ENCODE results near the gene CAST. TPM values are rescaled to one million over a fixed set of nuclear protein-coding genes. Genes with fewer than 3 reads are reported as not detected.

The CAST gene
- total and polyA plus RNA-seq, 9 donors = 61.2 to 276 (median 173) TPM

DNA sequence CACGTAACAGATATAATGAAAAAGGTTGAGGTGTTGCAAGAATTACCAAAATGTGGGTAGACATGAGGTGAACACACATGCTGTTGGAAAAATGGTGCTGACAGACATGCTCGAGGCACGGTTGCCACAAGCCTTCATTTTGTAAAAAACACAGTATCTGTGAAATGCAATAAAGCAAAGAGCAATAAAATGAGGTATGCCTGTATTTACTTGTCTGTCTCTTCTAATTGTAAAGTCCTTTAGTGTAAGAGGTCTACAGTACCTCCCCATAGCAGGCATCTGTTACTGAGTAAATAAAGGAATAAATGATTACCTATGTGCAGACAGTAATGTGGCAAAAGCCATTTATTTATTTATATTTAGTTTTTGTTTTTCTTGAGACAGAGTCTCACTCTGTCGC is 3.0 kb upstream of the CAST start:
- intact Hi-C loops (cut with DNase I) = no loop called here
- Histone ChIP-seq H3K27ac (no peak overlapping the region), H3K4me3 (no peak overlapping the region), H3K4me1 (ENCODE audit: insufficient read depth) (no peaks in the 10 kb centered on the region), H3K36me3 (no peaks in the 10 kb centered on the region), H3K27me3 (no peaks in the 10 kb centered on the region), H3K9me3 (no peaks in the 10 kb centered on the region)
- 89 to 95% (median 90%) methylated on average over 4 of the region's 4 CpGs for WGBS, 3 donors
- DNase-seq = no peak
- TF ChIP-seq POLR2A (IDR thresholded peaks at IDR 0.05) = no peak
- TF ChIP-seq, protein P1, sequence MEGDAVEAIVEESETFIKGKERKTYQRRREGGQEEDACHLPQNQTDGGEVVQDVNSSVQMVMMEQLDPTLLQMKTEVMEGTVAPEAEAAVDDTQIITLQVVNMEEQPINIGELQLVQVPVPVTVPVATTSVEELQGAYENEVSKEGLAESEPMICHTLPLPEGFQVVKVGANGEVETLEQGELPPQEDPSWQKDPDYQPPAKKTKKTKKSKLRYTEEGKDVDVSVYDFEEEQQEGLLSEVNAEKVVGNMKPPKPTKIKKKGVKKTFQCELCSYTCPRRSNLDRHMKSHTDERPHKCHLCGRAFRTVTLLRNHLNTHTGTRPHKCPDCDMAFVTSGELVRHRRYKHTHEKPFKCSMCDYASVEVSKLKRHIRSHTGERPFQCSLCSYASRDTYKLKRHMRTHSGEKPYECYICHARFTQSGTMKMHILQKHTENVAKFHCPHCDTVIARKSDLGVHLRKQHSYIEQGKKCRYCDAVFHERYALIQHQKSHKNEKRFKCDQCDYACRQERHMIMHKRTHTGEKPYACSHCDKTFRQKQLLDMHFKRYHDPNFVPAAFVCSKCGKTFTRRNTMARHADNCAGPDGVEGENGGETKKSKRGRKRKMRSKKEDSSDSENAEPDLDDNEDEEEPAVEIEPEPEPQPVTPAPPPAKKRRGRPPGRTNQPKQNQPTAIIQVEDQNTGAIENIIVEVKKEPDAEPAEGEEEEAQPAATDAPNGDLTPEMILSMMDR (IDR thresholded peaks at IDR 0.05) = no peak
- TF ChIP-seq EP300 (IDR thresholded peaks at IDR 0.05) = no peak

DNA sequence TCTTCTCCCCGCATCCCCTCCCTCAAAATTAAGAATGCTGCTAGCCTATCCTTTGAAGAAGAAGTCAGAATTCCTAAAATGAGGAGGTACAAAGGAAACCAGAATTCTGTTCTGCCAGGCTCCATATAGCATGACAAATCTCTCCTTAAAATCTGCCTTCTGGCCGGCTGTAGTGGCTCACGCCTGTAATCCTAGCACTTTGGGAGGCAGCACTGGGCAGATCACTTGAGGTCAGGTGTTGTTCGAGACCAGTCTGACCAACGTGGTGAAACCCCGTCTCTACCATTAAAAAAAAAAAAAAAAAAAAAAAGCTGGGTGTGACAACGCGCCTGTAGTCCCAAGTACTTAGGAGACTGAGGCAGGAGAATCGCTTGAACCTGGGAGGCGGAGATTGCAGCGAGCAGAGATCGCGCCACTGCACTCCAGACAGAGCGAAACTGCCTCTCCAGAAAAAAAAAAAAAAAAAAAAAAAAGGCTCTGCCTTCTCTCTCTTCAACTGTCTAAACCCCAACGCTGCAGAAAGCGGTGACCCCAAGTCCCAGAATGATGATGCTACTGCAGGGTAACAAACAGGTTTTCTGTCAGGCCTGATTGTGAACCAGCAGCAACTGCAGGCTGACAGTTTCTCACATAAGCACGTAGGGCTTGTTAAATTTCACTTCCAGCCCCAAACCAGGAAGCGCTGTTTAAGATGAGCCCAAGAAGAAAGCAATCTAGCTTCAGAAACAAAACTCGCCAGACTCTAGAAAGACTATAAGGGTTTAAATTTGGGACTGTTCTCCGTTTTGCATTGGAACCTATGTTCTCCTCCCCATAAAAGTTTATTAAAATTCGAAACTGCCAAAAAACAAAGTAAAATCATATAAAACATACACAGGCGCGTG is 963 bp upstream of the CAST start:
- Histone ChIP-seq H3K27ac (peak overlapping the region; percentile 91 to 99), H3K4me1 (ENCODE audit: insufficient read depth) (no peaks in the 10 kb centered on the region), H3K4me3 (peak overlapping the region; percentile 97), H3K27me3 (no peaks in the 10 kb centered on the region), H3K36me3 (no peaks in the 10 kb centered on the region), H3K9me3 (no peaks in the 10 kb centered on the region)
- intact Hi-C loops (cut with DNase I) = no loop called here
- peak in 4 of 5 donors; percentile 12 to 32 (median 22) for DNase-seq
- 4 to 8% (median 6%) methylated on average over 23 of the region's 23 CpGs for WGBS, 3 donors
- TF ChIP-seq EP300 (IDR thresholded peaks at IDR 0.05) (no peak), POLR2A (IDR thresholded peaks at IDR 0.05) (no peak)
- TF ChIP-seq, protein P1 (IDR thresholded peaks at IDR 0.05) = no peak

GRCh38 chr5:96662725-96663518 is 746 bp downstream of the CAST start:
- peak; percentile 91 to 98 (median 93) for DNase-seq
- no peaks in the 10 kb centered on the region for H3K27me3 ChIP-seq
- H3K4me3 ChIP-seq = peak overlapping the region; percentile 97
- peak overlapping the region; percentile 91 to 99 for H3K27ac ChIP-seq
- 0 to 1% (median 0%) methylated on average over 58 to 60 of the region's 60 CpGs for WGBS, 3 donors
- no peaks in the 10 kb centered on the region for H3K36me3 ChIP-seq
- intact Hi-C loops (cut with DNase I) = no loop called here
- TF ChIP-seq POLR2A (IDR thresholded peaks at IDR 0.05) (peak; percentile 61), EP300 (IDR thresholded peaks at IDR 0.05) (no peak)
- TF ChIP-seq, protein P1 (IDR thresholded peaks at IDR 0.05) = peak in 1 of 3 donors; percentile 12
- no peaks in the 10 kb centered on the region for H3K9me3 ChIP-seq
- no peaks in the 10 kb centered on the region for H3K4me1 ChIP-seq (ENCODE audit: insufficient read depth)

DNA sequence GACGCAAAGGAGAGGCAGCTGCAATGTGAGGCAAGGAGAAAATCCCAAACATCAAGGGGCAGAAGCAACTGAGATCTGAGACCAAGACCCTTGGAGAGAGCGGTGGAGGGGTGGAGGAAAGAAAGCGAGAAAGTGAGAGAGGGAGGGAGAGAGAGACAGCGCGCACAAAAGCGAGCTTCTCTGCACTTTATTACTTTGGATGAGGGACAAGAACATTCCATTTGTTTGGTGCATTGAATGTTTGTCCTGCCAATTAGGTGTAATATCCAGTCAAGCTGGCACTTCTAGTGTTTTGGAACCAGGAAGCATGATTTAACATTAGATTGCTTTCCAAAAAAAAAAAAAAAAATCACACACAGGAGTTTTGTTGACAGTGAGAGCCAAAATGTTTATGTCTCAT is 1.4 kb downstream of the CAST start:
- WGBS, 3 donors = 22 to 41% (median 28%) methylated on average over 6 of the region's 6 CpGs
- Histone ChIP-seq H3K27ac (peak overlapping the region in 1 of 2 donors; percentile 99), H3K36me3 (no peaks in the 10 kb centered on the region), H3K27me3 (no peaks in the 10 kb centered on the region), H3K4me3 (peak overlapping the region; percentile 97), H3K9me3 (no peaks in the 10 kb centered on the region), H3K4me1 (ENCODE audit: insufficient read depth) (no peaks in the 10 kb centered on the region)
- TF ChIP-seq POLR2A (IDR thresholded peaks at IDR 0.05) (no peak), EP300 (IDR thresholded peaks at IDR 0.05) (no peak)
- TF ChIP-seq, protein P1 (IDR thresholded peaks at IDR 0.05) = no peak
- DNase-seq = peak in 1 of 5 donors; percentile 8
- intact Hi-C loops (cut with DNase I) = no loop called here
